ENCODE results near the gene ARHGEF17. TPM values are rescaled to one million over a fixed set of nuclear protein-coding genes. Genes with fewer than 3 reads are reported as not detected.

Gene ARHGEF17
- total RNA-seq, 3 donors from 2014 or later (not counting 1 experiment from before 2014, with no cell fraction given) = 0.02 to 0.88 (median 0.50) TPM

DNA sequence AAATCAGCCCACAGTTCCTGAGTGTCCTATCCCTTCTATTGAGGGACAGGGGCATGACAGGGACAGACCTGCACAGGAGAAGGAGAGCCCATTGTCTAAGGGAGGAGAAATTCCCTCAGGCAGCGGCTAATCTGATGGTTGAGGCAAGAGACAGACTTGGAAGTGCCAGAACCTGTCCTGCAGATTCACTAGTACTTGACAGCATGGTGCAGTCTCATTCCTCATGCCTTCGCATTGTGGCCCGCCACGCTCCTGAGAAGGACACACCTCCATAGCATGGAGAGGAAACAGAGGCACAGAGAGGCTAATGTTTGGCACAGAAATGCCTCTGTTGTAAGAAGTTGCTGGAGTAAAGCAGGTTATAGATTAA, 32.7 kb upstream of the ARHGEF17 start:
- H3K27ac Mint-ChIP-seq = no peak overlapping the region
- peaks cover 4% of the 10 kb centered on the region for H3K4me1 ChIP-seq (ENCODE audit: control insufficient read depth, insufficient read depth, low read length)

GRCh38 chr11:73277467-73277866, 30.6 kb upstream of the ARHGEF17 start:
- Histone ChIP-seq H3K4me1 (ENCODE audit: control insufficient read depth, insufficient read depth, low read length) (peaks cover 12% of the 10 kb centered on the region), H3K27me3 (ENCODE audit: control insufficient read depth, insufficient read depth, low read length) (no peaks in the 10 kb centered on the region), H3K36me3 (ENCODE audit: control insufficient read depth, insufficient read depth, low read length) (no peaks in the 10 kb centered on the region), H3K9me3 (ENCODE audit: control insufficient read depth, insufficient read depth, low read length) (no peaks in the 10 kb centered on the region), H3K4me3 (ENCODE audit: low read length) (no peak overlapping the region), H3K27ac (ENCODE audit: low read length) (no peak overlapping the region)
- Mint-ChIP-seq H3K27me3 (ENCODE audit: low read depth in 2 of 2) (peaks cover 0 to 6% of the 10 kb centered on the region in 2 donors), H3K27ac (no peak overlapping the region), H3K9me3 (no peaks in the 10 kb centered on the region), H3K4me3 (no peak overlapping the region), H3K4me1 (peaks cover 0 to 5% of the 10 kb centered on the region in 2 donors), H3K36me3 (no peaks in the 10 kb centered on the region)
- no peak for ATAC-seq
- intact Hi-C loops (cut with micrococcal nuclease) = no loop called here
- TF ChIP-seq, protein P1, sequence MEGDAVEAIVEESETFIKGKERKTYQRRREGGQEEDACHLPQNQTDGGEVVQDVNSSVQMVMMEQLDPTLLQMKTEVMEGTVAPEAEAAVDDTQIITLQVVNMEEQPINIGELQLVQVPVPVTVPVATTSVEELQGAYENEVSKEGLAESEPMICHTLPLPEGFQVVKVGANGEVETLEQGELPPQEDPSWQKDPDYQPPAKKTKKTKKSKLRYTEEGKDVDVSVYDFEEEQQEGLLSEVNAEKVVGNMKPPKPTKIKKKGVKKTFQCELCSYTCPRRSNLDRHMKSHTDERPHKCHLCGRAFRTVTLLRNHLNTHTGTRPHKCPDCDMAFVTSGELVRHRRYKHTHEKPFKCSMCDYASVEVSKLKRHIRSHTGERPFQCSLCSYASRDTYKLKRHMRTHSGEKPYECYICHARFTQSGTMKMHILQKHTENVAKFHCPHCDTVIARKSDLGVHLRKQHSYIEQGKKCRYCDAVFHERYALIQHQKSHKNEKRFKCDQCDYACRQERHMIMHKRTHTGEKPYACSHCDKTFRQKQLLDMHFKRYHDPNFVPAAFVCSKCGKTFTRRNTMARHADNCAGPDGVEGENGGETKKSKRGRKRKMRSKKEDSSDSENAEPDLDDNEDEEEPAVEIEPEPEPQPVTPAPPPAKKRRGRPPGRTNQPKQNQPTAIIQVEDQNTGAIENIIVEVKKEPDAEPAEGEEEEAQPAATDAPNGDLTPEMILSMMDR (IDR thresholded peaks at IDR 0.05) = no peak
- WGBS (ENCODE audit: insufficient coverage) = 93% methylated on average over 2 of the region's 3 CpGs
- DNase-seq = no peak

More for the DNA sequence above, 32.7 kb upstream of the ARHGEF17 start:
- Mint-ChIP-seq H3K36me3 (no peaks in the 10 kb centered on the region), H3K27me3 (ENCODE audit: low read depth in 2 of 2) (peaks cover 0 to 3% of the 10 kb centered on the region in 2 donors), H3K4me1 (peaks cover 0 to under 1% of the 10 kb centered on the region in 2 donors), H3K4me3 (no peak overlapping the region), H3K9me3 (no peaks in the 10 kb centered on the region)
- DNase-seq (no peak), ATAC-seq (no peak)
- H3K4me3 ChIP-seq (ENCODE audit: low read length) = no peak overlapping the region
- 87% methylated on average over 4 of the region's 4 CpGs for WGBS (ENCODE audit: insufficient coverage)
- H3K27me3 ChIP-seq (ENCODE audit: control insufficient read depth, insufficient read depth, low read length) = no peaks in the 10 kb centered on the region
- TF ChIP-seq, protein P1 (IDR thresholded peaks at IDR 0.05) = no peak
- H3K27ac ChIP-seq (ENCODE audit: low read length) = no peak overlapping the region
- no peaks in the 10 kb centered on the region for H3K36me3 ChIP-seq (ENCODE audit: control insufficient read depth, insufficient read depth, low read length)
- intact Hi-C loops (cut with micrococcal nuclease) = no loop called here
- H3K9me3 ChIP-seq (ENCODE audit: control insufficient read depth, insufficient read depth, low read length) = no peaks in the 10 kb centered on the region

DNA sequence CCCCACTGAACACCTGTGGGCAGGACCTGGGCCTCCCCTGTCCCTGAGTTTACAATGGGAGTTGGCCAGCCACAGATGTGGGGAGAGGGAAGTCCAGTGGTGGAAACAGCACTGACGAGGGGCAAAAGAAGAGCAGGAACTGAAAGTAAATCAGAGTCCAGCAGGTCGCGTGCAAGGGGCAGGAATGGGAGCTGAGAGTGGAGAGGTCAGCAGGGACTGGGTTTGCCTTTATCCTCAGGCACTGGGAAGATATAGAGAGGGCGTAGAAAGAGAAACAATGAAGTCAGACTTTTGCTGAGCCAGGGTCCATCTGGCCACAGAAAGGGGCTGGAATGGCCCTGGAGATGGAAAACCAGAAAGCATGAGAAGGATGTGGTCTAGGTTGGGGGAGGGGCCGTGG, 27.4 kb upstream of the ARHGEF17 start:
- no peak for ATAC-seq
- H3K4me1 Mint-ChIP-seq = peaks cover 0 to 11% of the 10 kb centered on the region in 2 donors
- intact Hi-C loops (cut with micrococcal nuclease) = no loop called here
- WGBS (ENCODE audit: insufficient coverage) = 54% methylated on average over 5 of the region's 5 CpGs
- Histone ChIP-seq H3K4me3 (ENCODE audit: low read length) (no peak overlapping the region), H3K4me1 (ENCODE audit: control insufficient read depth, insufficient read depth, low read length) (peaks cover 16% of the 10 kb centered on the region), H3K27me3 (ENCODE audit: control insufficient read depth, insufficient read depth, low read length) (no peaks in the 10 kb centered on the region), H3K27ac (ENCODE audit: low read length) (no peak overlapping the region), H3K36me3 (ENCODE audit: control insufficient read depth, insufficient read depth, low read length) (no peaks in the 10 kb centered on the region), H3K9me3 (ENCODE audit: control insufficient read depth, insufficient read depth, low read length) (no peaks in the 10 kb centered on the region)
- no peak for DNase-seq
- peaks cover 0 to 2% of the 10 kb centered on the region in 2 donors for H3K27me3 Mint-ChIP-seq (ENCODE audit: low read depth in 2 of 2)
- no peaks in the 10 kb centered on the region for H3K9me3 Mint-ChIP-seq
- TF ChIP-seq, protein P1 (IDR thresholded peaks at IDR 0.05) = no peak
- no peak overlapping the region for H3K4me3 Mint-ChIP-seq
- no peak overlapping the region for H3K27ac Mint-ChIP-seq
- no peaks in the 10 kb centered on the region for H3K36me3 Mint-ChIP-seq

DNA sequence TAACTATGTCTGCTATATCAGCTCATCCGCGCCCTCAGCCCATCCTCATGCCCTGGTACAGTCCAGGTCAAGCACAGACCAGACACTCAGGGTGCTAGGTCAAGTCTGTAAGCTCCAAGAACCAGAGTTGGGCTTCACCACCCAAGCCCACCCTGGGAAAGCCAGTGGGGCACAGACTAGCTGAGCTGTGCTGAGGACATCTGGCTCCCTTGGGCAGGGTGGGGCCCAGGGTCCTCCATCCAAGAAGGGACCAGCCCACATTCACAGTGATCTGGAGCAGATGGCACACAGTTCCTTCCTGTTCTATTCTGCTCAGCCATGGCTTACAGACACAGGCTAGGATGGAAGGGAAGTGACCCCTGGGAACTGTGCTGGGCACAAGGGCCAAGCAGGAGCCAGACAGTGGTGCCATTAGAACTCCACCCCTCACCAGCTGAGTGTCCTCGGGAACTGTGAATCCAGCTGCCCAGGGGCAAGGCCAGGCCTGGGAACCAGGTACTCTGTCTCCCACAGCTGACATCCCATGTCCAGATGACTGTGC, 26.8 kb upstream of the ARHGEF17 start:
- H3K9me3 Mint-ChIP-seq = no peaks in the 10 kb centered on the region
- H3K27me3 ChIP-seq (ENCODE audit: control insufficient read depth, insufficient read depth, low read length) = no peaks in the 10 kb centered on the region
- ATAC-seq = no peak
- H3K27ac ChIP-seq (ENCODE audit: low read length) = no peak overlapping the region
- H3K27me3 Mint-ChIP-seq (ENCODE audit: low read depth in 2 of 2) = peaks cover 0 to 2% of the 10 kb centered on the region in 2 donors
- H3K4me3 ChIP-seq (ENCODE audit: low read length) = no peak overlapping the region
- H3K36me3 Mint-ChIP-seq = no peaks in the 10 kb centered on the region
- intact Hi-C loops (cut with micrococcal nuclease) = no loop called here
- TF ChIP-seq, protein P1 (IDR thresholded peaks at IDR 0.05) = no peak
- no peak for DNase-seq
- 92% methylated on average over 3 of the region's 3 CpGs for WGBS (ENCODE audit: insufficient coverage)
- peaks cover 0 to 11% of the 10 kb centered on the region in 2 donors for H3K4me1 Mint-ChIP-seq
- H3K4me1 ChIP-seq (ENCODE audit: control insufficient read depth, insufficient read depth, low read length) = peaks cover 16% of the 10 kb centered on the region
- H3K9me3 ChIP-seq (ENCODE audit: control insufficient read depth, insufficient read depth, low read length) = no peaks in the 10 kb centered on the region
- H3K4me3 Mint-ChIP-seq = no peak overlapping the region
- H3K36me3 ChIP-seq (ENCODE audit: control insufficient read depth, insufficient read depth, low read length) = no peaks in the 10 kb centered on the region
- no peak overlapping the region for H3K27ac Mint-ChIP-seq

All from natural killer cell (primary cell).